Measurements from ENCODE around the gene RNF181. TPM values are rescaled to one million over a fixed set of nuclear protein-coding genes. Genes with fewer than 3 reads are reported as not detected.

Gene RNF181
- total RNA-seq, 6 experiments from 2014 or later, result 54.5 to 123 (median 66.6) TPM

DNA sequence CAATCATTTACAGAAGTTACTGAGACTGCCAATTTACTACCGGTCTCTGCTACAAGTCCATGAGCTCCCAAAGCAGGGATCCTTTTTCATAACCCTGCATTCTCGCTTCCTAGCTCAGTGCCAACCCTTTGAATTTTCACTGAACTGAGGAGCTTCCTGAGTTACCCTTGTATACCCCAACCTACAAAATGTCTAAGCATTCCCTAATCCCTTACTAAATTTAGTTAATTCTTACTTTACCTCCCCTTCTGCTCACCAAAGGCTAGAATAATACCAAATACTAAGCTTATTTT is 47.0 kb upstream of the RNF181 start:
- H3K27me3 ChIP-seq, result no peaks in the 10 kb centered on the region
- peaks cover 11 to 76% (median 34%) of the 10 kb centered on the region in 4 donors for H3K36me3 ChIP-seq
- DNase-seq, result no peak
- WGBS (ENCODE audit: insufficient coverage, low coverage, low lambda C conversion rate, missing lambda C conversion rate), result 47% methylated on average over 2 of the region's 2 CpGs
- TF ChIP-seq, protein P1, sequence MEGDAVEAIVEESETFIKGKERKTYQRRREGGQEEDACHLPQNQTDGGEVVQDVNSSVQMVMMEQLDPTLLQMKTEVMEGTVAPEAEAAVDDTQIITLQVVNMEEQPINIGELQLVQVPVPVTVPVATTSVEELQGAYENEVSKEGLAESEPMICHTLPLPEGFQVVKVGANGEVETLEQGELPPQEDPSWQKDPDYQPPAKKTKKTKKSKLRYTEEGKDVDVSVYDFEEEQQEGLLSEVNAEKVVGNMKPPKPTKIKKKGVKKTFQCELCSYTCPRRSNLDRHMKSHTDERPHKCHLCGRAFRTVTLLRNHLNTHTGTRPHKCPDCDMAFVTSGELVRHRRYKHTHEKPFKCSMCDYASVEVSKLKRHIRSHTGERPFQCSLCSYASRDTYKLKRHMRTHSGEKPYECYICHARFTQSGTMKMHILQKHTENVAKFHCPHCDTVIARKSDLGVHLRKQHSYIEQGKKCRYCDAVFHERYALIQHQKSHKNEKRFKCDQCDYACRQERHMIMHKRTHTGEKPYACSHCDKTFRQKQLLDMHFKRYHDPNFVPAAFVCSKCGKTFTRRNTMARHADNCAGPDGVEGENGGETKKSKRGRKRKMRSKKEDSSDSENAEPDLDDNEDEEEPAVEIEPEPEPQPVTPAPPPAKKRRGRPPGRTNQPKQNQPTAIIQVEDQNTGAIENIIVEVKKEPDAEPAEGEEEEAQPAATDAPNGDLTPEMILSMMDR (IDR thresholded peaks at IDR 0.05), result no peak
- no peak for TF ChIP-seq POLR2A (IDR thresholded peaks at IDR 0.05)
- H3K4me3 ChIP-seq, result no peak overlapping the region
- H3K9me3 ChIP-seq, result no peaks in the 10 kb centered on the region
- ATAC-seq, result no peak
- intact Hi-C loops (cut with DNase I), result no loop called here
- H3K4me1 ChIP-seq, result no peaks in the 10 kb centered on the region
- no peak overlapping the region for H3K27ac ChIP-seq

DNA sequence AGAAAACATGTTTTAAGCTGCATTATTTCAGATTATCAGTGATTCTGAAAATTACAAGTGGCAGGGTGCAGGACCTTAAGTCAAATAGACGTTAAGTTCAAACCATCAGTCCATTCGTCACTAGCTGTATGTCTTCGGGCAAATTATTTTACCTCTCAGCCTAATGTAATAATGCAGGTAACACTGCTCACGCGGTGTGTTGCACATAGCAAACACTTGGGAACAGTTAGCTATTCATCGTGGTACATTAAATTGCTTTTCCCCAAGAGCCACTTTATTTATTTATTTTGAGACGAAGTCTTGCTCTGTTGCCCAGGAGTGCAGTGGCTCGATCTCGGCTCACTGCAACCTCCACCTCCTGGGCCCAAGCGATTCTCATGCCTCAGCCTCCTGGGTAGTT is 46.5 kb upstream of the RNF181 start:
- Histone ChIP-seq H3K4me3 (no peak overlapping the region), H3K36me3 (peaks cover 11 to 76% (median 34%) of the 10 kb centered on the region in 4 donors), H3K27ac (no peak overlapping the region), H3K9me3 (no peaks in the 10 kb centered on the region), H3K27me3 (no peaks in the 10 kb centered on the region), H3K4me1 (no peaks in the 10 kb centered on the region)
- intact Hi-C loops (cut with DNase I), result no loop called here
- TF ChIP-seq, protein P1 (IDR thresholded peaks at IDR 0.05), result no peak
- no peak for TF ChIP-seq POLR2A (IDR thresholded peaks at IDR 0.05)
- ATAC-seq (no peak), DNase-seq (no peak)
- WGBS (ENCODE audit: insufficient coverage, low coverage, low lambda C conversion rate, missing lambda C conversion rate), result 89% methylated on average over 10 of the region's 10 CpGs

DNA sequence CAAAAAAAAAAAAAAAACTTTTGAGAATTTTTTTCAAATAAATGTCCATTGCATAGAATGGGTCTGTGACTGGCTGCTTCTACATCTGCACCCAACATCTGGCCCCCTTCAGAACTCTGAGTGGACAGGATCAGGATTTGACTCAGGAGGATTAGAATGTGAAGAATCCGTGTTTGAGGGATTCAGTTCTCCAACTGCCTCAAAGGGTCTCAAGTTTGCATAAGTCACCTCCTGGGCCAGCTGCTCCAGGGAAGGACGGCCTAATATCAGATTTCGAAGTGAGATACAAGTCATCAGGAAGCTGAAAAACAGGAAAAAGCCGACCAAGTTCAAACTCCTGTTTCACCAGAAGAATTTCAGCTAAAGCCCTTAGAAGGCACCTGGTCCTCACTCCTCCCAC is 45.7 kb upstream of the RNF181 start:
- H3K27ac ChIP-seq, result peak overlapping the region in 1 of 3 donors; percentile 14
- ATAC-seq (no peak), DNase-seq (no peak)
- intact Hi-C loops (cut with DNase I), result loop anchor here (5.0 kb wide), 2 partner anchors 128 to 133 kb away; partner anchors contain the start of gene SH2D6 (in 1 of the 2)
- no peaks in the 10 kb centered on the region for H3K9me3 ChIP-seq
- H3K36me3 ChIP-seq, result peaks cover 11 to 76% (median 36%) of the 10 kb centered on the region in 4 donors
- WGBS (ENCODE audit: insufficient coverage, low coverage, low lambda C conversion rate, missing lambda C conversion rate), result 42% methylated on average over 4 of the region's 4 CpGs
- no peaks in the 10 kb centered on the region for H3K4me1 ChIP-seq
- TF ChIP-seq, protein P1 (IDR thresholded peaks at IDR 0.05), result no peak
- no peak for TF ChIP-seq POLR2A (IDR thresholded peaks at IDR 0.05)
- H3K4me3 ChIP-seq, result no peak overlapping the region
- no peaks in the 10 kb centered on the region for H3K27me3 ChIP-seq

DNA sequence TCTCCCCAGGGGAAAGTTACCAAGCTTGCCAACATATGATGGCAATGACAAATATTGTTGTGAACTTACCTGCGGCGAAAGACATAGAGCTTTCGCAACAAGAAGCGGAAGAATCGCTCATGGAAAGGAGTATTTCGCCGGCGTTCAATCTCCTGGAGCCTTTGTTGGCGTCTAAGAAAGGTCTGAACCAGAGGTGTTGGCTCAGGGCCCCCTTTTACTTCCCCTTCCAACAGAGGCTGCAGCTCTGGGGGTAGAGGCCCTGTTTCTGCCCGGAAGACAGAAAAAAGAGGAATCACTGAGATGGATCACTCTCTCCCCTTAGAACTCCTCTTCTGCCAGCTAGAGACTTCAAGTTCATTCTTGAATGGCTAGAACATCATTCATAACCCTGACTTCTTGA is 45.1 kb upstream of the RNF181 start:
- Histone ChIP-seq H3K9me3 (no peaks in the 10 kb centered on the region), H3K27ac (peak overlapping the region in 1 of 3 donors; percentile 14), H3K4me1 (no peaks in the 10 kb centered on the region), H3K27me3 (no peaks in the 10 kb centered on the region), H3K36me3 (peaks cover 10 to 76% (median 39%) of the 10 kb centered on the region in 4 donors), H3K4me3 (no peak overlapping the region)
- intact Hi-C loops (cut with DNase I), result loop anchor here (5.0 kb wide), 2 partner anchors 128 to 133 kb away; partner anchors contain the start of gene SH2D6 (in 1 of the 2)
- 67% methylated on average over 9 of the region's 10 CpGs for WGBS (ENCODE audit: insufficient coverage, low coverage, low lambda C conversion rate, missing lambda C conversion rate)
- TF ChIP-seq, protein P1 (IDR thresholded peaks at IDR 0.05), result no peak
- no peak for TF ChIP-seq POLR2A (IDR thresholded peaks at IDR 0.05)
- peak in 3 of 4 donors; percentile 6 to 26 (median 11) for ATAC-seq
- DNase-seq, result no peak

Measured in right lobe of liver (tissue), 6 donors.